ENCODE data around the gene AKAP13.
"Not testable (repeated sequence)": the region's sequence is repeated elsewhere in the genome, so short reads cannot be mapped to it uniquely, and the experiment has no call there.

The AKAP13 gene

GRCh38 chr15:85430406-85431204, 50.2 kb downstream of the AKAP13 start:
- Histone ChIP-seq H3K9ac (no peak overlapping the region), H3K4me2 (ENCODE audit: low read length) (no peak overlapping the region), H3K27ac (no peak overlapping the region), H2AFZ (no peak overlapping the region), H3K9me3 (ENCODE audit: control insufficient read depth, low read length) (no peaks in the 10 kb centered on the region), H3K4me1 (no peaks in the 10 kb centered on the region), H3K27me3 (ENCODE audit: control insufficient read depth, insufficient read depth, low read length) (no peaks in the 10 kb centered on the region), H3K36me3 (ENCODE audit: control insufficient read depth, insufficient read depth, low read length) (no peaks in the 10 kb centered on the region), H3K4me3 (ENCODE audit: low read depth, low read length) (no peak overlapping the region), H3K79me2 (peaks cover 4% of the 10 kb centered on the region)
- TF ChIP-seq CTCF (IDR thresholded peaks at IDR 0.05): no peak

GRCh38 chr15:85439996-85440395, 59.6 kb downstream of the AKAP13 start:
- no peaks in the 10 kb centered on the region for H3K36me3 ChIP-seq (ENCODE audit: control insufficient read depth, insufficient read depth, low read length)
- H3K27ac ChIP-seq: no peak overlapping the region
- no peak for TF ChIP-seq CTCF (IDR thresholded peaks at IDR 0.05)
- peaks cover under 1% of the 10 kb centered on the region for H3K4me1 ChIP-seq
- no peak overlapping the region for H2AFZ ChIP-seq
- no peaks in the 10 kb centered on the region for H3K27me3 ChIP-seq (ENCODE audit: control insufficient read depth, insufficient read depth, low read length)
- no peak overlapping the region for H3K4me2 ChIP-seq (ENCODE audit: low read length)
- no peaks in the 10 kb centered on the region for H3K79me2 ChIP-seq
- H3K4me3 ChIP-seq (ENCODE audit: low read depth, low read length): no peak overlapping the region
- H3K9me3 ChIP-seq (ENCODE audit: control insufficient read depth, low read length): no peaks in the 10 kb centered on the region
- no peak overlapping the region for H3K9ac ChIP-seq

GRCh38 chr15:85440451-85440850, 60.0 kb downstream of the AKAP13 start:
- no peak for TF ChIP-seq CTCF (IDR thresholded peaks at IDR 0.05)
- no peak overlapping the region for H3K9ac ChIP-seq
- no peak overlapping the region for H3K27ac ChIP-seq

GRCh38 chr15:85441854-85442253, 61.5 kb downstream of the AKAP13 start:
- not testable (repeated sequence) for H3K9ac ChIP-seq; H2AFZ ChIP-seq; H3K9me3 ChIP-seq (ENCODE audit: control insufficient read depth, low read length); H3K4me2 ChIP-seq (ENCODE audit: low read length); H3K4me1 ChIP-seq; H3K4me3 ChIP-seq (ENCODE audit: low read depth, low read length); H3K36me3 ChIP-seq (ENCODE audit: control insufficient read depth, insufficient read depth, low read length); H3K27me3 ChIP-seq (ENCODE audit: control insufficient read depth, insufficient read depth, low read length); H3K79me2 ChIP-seq; H3K27ac ChIP-seq

More at GRCh38 chr15:85440451-85440850, 60.0 kb downstream of the AKAP13 start:
- H3K4me2 ChIP-seq (ENCODE audit: low read length): no peak overlapping the region
- no peak overlapping the region for H3K4me3 ChIP-seq (ENCODE audit: low read depth, low read length)
- H3K27me3 ChIP-seq (ENCODE audit: control insufficient read depth, insufficient read depth, low read length): no peaks in the 10 kb centered on the region
- peaks cover 3% of the 10 kb centered on the region for H3K4me1 ChIP-seq
- H3K9me3 ChIP-seq (ENCODE audit: control insufficient read depth, low read length): no peaks in the 10 kb centered on the region
- H3K36me3 ChIP-seq (ENCODE audit: control insufficient read depth, insufficient read depth, low read length): no peaks in the 10 kb centered on the region
- no peaks in the 10 kb centered on the region for H3K79me2 ChIP-seq
- H2AFZ ChIP-seq: no peak overlapping the region

GRCh38 chr15:85443046-85443445, 62.6 kb downstream of the AKAP13 start:
- Histone ChIP-seq H3K9ac (no peak overlapping the region), H3K9me3 (ENCODE audit: control insufficient read depth, low read length) (no peaks in the 10 kb centered on the region), H3K36me3 (ENCODE audit: control insufficient read depth, insufficient read depth, low read length) (no peaks in the 10 kb centered on the region), H3K27ac (no peak overlapping the region), H3K4me2 (ENCODE audit: low read length) (no peak overlapping the region), H3K4me1 (peaks cover 3% of the 10 kb centered on the region), H2AFZ (no peak overlapping the region), H3K27me3 (ENCODE audit: control insufficient read depth, insufficient read depth, low read length) (no peaks in the 10 kb centered on the region), H3K79me2 (no peaks in the 10 kb centered on the region), H3K4me3 (ENCODE audit: low read depth, low read length) (no peak overlapping the region)
- TF ChIP-seq CTCF (IDR thresholded peaks at IDR 0.05): no peak

Data from parathyroid adenoma (tissue), 2 donors.